GM12891 (cell line): ENCODE data around the gene PPP2R3B.
A peak's percentile ranks its signal among the peaks of the same experiment; 100 is the strongest.

Source experiments
- POLR2A ChIP-seq: IDR thresholded peaks from 2 replicates; pipeline ENCODE4 v1.6.1; 2011; ENCODE audit warnings: low read depth, low read length, control low read depth
- SPI1 ChIP-seq: IDR thresholded peaks from 2 replicates; pipeline ENCODE4 v1.6.1; 2011; ENCODE audit warnings: low read depth, low read length, control low read depth
- TAF1 ChIP-seq: IDR thresholded peaks from 2 replicates; pipeline ENCODE4 v1.6.1; 2011; ENCODE audit warnings: low read depth, low read length, control low read depth

GRCh38 chrX:317424-318067 lies 69.2 kb downstream of the PPP2R3B start:
- 0 out of 2 replicates have a peak, but pooled peaks have one; percentile 0 for TF ChIP-seq SPI1
- TF ChIP-seq POLR2A: no peak
- no peak for TF ChIP-seq TAF1
